Central memory CD8-positive, alpha-beta T cell (primary cell): ENCODE measurements around the gene CDC42SE2.
A peak's percentile ranks its signal among the peaks of the same experiment; 100 is the strongest.

Experiments used
- ATAC-seq: fragments of 150-1000 bp; cut with Tn5 transposase; replicated peaks from 2 replicates; pipeline ENCODE4 v1.10.0; 2022; ENCODE audit warnings: mild to moderate bottlenecking, moderate FRiP score, moderate number of reproducible peaks; ENCODE audit not compliant: poor library complexity, severe bottlenecking; ENCODE audit errors: extremely low read depth
- DNase-seq, 2 donors: peaks; one replicate each; pipeline ENCODE4 v3.0.0; 2021; ENCODE audit warnings: low spot score in 2 of 2
- H3K27ac Mint-ChIP-seq: one replicate; pipeline ENCODE4 v1.8.0; 2022; ENCODE audit warnings: low read depth, mild to moderate bottlenecking, moderate library complexity, mixed read lengths
- H3K27me3 Mint-ChIP-seq: one replicate; pipeline ENCODE4 v1.8.0; 2022; ENCODE audit warnings: mixed read lengths
- H3K36me3 Mint-ChIP-seq: one replicate; pipeline ENCODE4 v1.8.0; 2022; ENCODE audit warnings: mild to moderate bottlenecking, moderate library complexity, mixed read lengths; ENCODE audit not compliant: insufficient read depth
- H3K4me1 Mint-ChIP-seq: one replicate; pipeline ENCODE4 v1.8.0; 2022; ENCODE audit warnings: mixed read lengths
- H3K4me3 Mint-ChIP-seq: one replicate; pipeline ENCODE4 v1.8.0; 2022; ENCODE audit warnings: mild to moderate bottlenecking, moderate library complexity, mixed read lengths
- H3K9me3 Mint-ChIP-seq: one replicate; pipeline ENCODE4 v1.8.0; 2022; ENCODE audit warnings: mixed read lengths

The CDC42SE2 gene

GRCh38 chr5:131426011-131426410 lies 162.2 kb downstream of the CDC42SE2 start:
- no peaks in the 10 kb centered on the region for H3K27me3 Mint-ChIP-seq
- no peak overlapping the region for H3K27ac Mint-ChIP-seq
- H3K4me1 Mint-ChIP-seq = no peaks in the 10 kb centered on the region
- no peak for ATAC-seq
- peaks cover 52% of the 10 kb centered on the region for H3K36me3 Mint-ChIP-seq
- H3K9me3 Mint-ChIP-seq = no peaks in the 10 kb centered on the region
- DNase-seq = no peak
- H3K4me3 Mint-ChIP-seq = no peak overlapping the region

- Mint-ChIP-seq H3K27ac (no peak overlapping the region), H3K36me3 (peaks cover 70% of the 10 kb centered on the region), H3K4me1 (peaks cover 1% of the 10 kb centered on the region), H3K9me3 (no peaks in the 10 kb centered on the region), H3K27me3 (no peaks in the 10 kb centered on the region), H3K4me3 (no peak overlapping the region)
- no peak for ATAC-seq
- no peak for DNase-seq
Measured at GRCh38 chr5:131430794-131431193, 166.9 kb downstream of the CDC42SE2 start.

GRCh38 chr5:131431794-131432193 lies 167.9 kb downstream of the CDC42SE2 start:
- peaks cover 67% of the 10 kb centered on the region for H3K36me3 Mint-ChIP-seq
- H3K9me3 Mint-ChIP-seq = no peaks in the 10 kb centered on the region
- no peak overlapping the region for H3K4me3 Mint-ChIP-seq
- no peak overlapping the region for H3K27ac Mint-ChIP-seq
- peaks cover 6% of the 10 kb centered on the region for H3K4me1 Mint-ChIP-seq
- no peak for DNase-seq
- ATAC-seq = no peak
- H3K27me3 Mint-ChIP-seq = no peaks in the 10 kb centered on the region

- no peak for DNase-seq
- H3K4me1 Mint-ChIP-seq = peaks cover 6% of the 10 kb centered on the region
- no peak overlapping the region for H3K27ac Mint-ChIP-seq
- H3K36me3 Mint-ChIP-seq = peaks cover 70% of the 10 kb centered on the region
- no peak overlapping the region for H3K4me3 Mint-ChIP-seq
- no peaks in the 10 kb centered on the region for H3K9me3 Mint-ChIP-seq
- no peak for ATAC-seq
- H3K27me3 Mint-ChIP-seq = no peaks in the 10 kb centered on the region
Measured at GRCh38 chr5:131433109-131433508, 169.3 kb downstream of the CDC42SE2 start.

- DNase-seq (no peak), ATAC-seq (no peak)
- no peak overlapping the region for H3K4me3 Mint-ChIP-seq
- no peaks in the 10 kb centered on the region for H3K27me3 Mint-ChIP-seq
- H3K9me3 Mint-ChIP-seq = no peaks in the 10 kb centered on the region
- H3K36me3 Mint-ChIP-seq = peaks cover 65% of the 10 kb centered on the region
- peak overlapping the region; percentile 1 for H3K27ac Mint-ChIP-seq
- H3K4me1 Mint-ChIP-seq = peaks cover 6% of the 10 kb centered on the region
Measured at GRCh38 chr5:131436081-131436480, 172.2 kb downstream of the CDC42SE2 start.

- Mint-ChIP-seq H3K27ac (peak overlapping the region; percentile 4), H3K9me3 (no peaks in the 10 kb centered on the region), H3K27me3 (no peaks in the 10 kb centered on the region), H3K36me3 (peaks cover 57% of the 10 kb centered on the region), H3K4me1 (peaks cover under 1% of the 10 kb centered on the region), H3K4me3 (no peak overlapping the region)
- ATAC-seq (no peak), DNase-seq (no peak)
Measured at GRCh38 chr5:131441184-131441583, 177.3 kb downstream of the CDC42SE2 start.
